Adipocyte (in vitro differentiated cells): ENCODE results near the gene RGL1.

Experiments used
- DNase-seq: peaks from one replicate; pipeline ENCODE4 v3.0.0-alpha.2; 2015; ENCODE audit warnings: low read depth
- H3K27me3 ChIP-seq: replicated peaks from 2 replicates; pipeline ENCODE4 v1.7.0; 2013; ENCODE audit warnings: mild to moderate bottlenecking, low read length, moderate library complexity; ENCODE audit not compliant: control insufficient read depth, insufficient read depth
- H3K36me3 ChIP-seq: 2 replicates; pipeline ENCODE4 v1.7.0; 2013; ENCODE audit warnings: low read length, mild to moderate bottlenecking, moderate library complexity; ENCODE audit not compliant: control insufficient read depth, insufficient read depth, severe bottlenecking
- H3K4me1 ChIP-seq: 2 replicates; pipeline ENCODE4 v1.7.0; 2013; ENCODE audit warnings: mild to moderate bottlenecking, low read length, moderate library complexity; ENCODE audit not compliant: control insufficient read depth, insufficient read depth
- H3K4me3 ChIP-seq: 2 replicates; pipeline ENCODE4 v1.7.0; 2013; ENCODE audit warnings: mild to moderate bottlenecking, low read length, moderate library complexity
- H3K9ac ChIP-seq: 2 replicates; pipeline ENCODE4 v1.7.0; 2013; ENCODE audit warnings: mild to moderate bottlenecking, low read length, moderate library complexity
- H3K9me3 ChIP-seq: 2 replicates; pipeline ENCODE4 v1.7.0; 2013; ENCODE audit warnings: mild to moderate bottlenecking, low read length, moderate library complexity; ENCODE audit not compliant: control insufficient read depth

RGL1 gene

GRCh38 chr1:183827801-183828200 lies 22.9 kb downstream of the RGL1 start:
- Histone ChIP-seq H3K4me1 (peaks cover 18% of the 10 kb centered on the region), H3K27me3 (no peaks in the 10 kb centered on the region), H3K4me3 (no peak overlapping the region), H3K9ac (no peak overlapping the region), H3K36me3 (no peaks in the 10 kb centered on the region), H3K9me3 (no peaks in the 10 kb centered on the region)
- DNase-seq = no peak

- Histone ChIP-seq H3K36me3 (no peaks in the 10 kb centered on the region), H3K9me3 (no peaks in the 10 kb centered on the region), H3K27me3 (no peaks in the 10 kb centered on the region), H3K4me1 (peaks cover 20% of the 10 kb centered on the region), H3K4me3 (no peak overlapping the region), H3K9ac (no peak overlapping the region)
- no peak for DNase-seq
These were observed 25.5 kb downstream of the RGL1 start for GRCh38 chr1:183830389-183830788.

DNA sequence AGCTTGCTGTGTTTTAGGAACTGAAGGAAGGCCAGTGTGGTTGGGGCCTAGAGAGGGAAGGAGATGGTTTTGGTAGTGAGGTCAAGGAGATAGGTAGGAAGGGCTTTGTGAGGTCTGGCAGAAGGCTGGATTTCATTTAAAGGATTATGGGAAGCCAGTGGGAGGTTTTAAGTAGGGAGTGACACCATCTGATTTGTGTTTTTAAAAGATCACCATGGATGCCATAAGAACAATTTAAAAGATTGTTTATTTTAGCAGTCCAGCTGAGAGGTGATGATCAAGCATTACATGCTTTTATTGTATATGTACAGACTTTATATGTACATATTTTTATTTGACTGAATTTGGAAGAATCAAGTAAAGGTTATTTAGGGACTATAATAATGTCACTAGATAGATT lies 26.4 kb downstream of the RGL1 start:
- Histone ChIP-seq H3K27me3 (no peaks in the 10 kb centered on the region), H3K9ac (no peak overlapping the region), H3K4me3 (no peak overlapping the region), H3K9me3 (no peaks in the 10 kb centered on the region), H3K4me1 (peaks cover 20% of the 10 kb centered on the region), H3K36me3 (no peaks in the 10 kb centered on the region)
- no peak for DNase-seq

DNA sequence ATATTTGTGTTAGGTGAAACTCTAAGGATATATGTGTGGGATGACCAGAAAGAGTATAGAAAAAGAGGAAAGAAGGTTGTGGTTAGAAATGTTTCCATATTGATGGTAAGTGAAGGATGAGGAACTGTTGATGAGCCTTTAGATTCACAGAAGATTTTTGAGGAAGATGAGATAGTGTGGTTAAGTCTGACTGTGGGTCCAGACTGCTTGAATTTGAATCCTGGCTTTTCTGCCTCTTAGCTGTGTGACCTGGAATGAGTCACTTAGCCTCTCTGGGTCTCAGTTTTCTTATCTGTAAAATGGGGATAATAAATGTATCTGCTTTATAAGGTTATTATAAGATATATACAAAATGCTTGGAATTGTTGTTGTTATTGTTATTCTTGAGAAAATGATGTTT lies 27.5 kb downstream of the RGL1 start:
- Histone ChIP-seq H3K4me3 (no peak overlapping the region), H3K4me1 (peaks cover 22% of the 10 kb centered on the region), H3K9me3 (no peaks in the 10 kb centered on the region), H3K27me3 (no peaks in the 10 kb centered on the region), H3K36me3 (no peaks in the 10 kb centered on the region), H3K9ac (no peak overlapping the region)
- no peak for DNase-seq

DNA sequence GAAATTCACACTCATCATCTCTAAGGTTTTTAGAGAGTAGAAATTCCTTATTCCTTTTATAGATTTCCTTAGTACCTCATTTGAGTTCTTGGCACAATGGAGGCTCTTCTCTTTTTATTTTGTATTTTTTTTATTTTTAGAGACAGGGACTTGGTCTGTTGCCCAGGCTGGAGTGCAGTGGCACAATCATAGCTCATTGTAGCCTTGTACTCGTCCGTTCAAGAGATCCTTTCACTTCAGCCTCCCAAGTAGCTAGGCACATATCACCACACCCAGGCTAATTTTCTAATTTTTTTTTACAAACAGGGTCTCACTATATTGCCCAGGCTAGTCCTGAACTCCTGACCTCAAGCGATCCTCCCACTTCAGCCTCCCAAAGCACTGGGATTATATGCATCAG lies 29.6 kb downstream of the RGL1 start:
- Histone ChIP-seq H3K9me3 (no peaks in the 10 kb centered on the region), H3K9ac (no peak overlapping the region), H3K4me3 (peak overlapping the region; percentile 12), H3K27me3 (no peaks in the 10 kb centered on the region), H3K36me3 (peaks cover 7% of the 10 kb centered on the region), H3K4me1 (peaks cover 13% of the 10 kb centered on the region)
- DNase-seq = no peak

DNA sequence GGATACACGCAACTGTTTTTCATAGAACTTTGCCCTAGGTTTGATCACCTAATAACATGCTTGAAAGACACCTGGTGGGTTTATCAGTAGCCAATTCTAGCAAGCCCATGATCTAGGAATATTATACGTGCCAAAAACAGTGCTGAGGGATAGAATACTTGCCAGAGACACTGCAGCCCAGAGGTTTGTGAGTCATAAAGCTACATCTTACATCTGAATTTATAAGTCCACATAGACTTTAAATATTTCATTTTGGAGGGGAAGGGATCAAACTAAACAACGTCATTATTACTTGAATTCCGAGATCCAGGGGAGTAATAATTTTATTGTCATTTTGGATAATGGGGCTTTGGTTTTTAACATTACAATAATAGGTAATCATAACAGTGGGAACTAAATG lies 31.7 kb downstream of the RGL1 start:
- H3K9ac ChIP-seq = no peak overlapping the region
- H3K4me1 ChIP-seq = peaks cover 17% of the 10 kb centered on the region
- H3K4me3 ChIP-seq = no peak overlapping the region
- no peaks in the 10 kb centered on the region for H3K9me3 ChIP-seq
- no peak for DNase-seq
- peaks cover 7% of the 10 kb centered on the region for H3K36me3 ChIP-seq
- no peaks in the 10 kb centered on the region for H3K27me3 ChIP-seq

DNA sequence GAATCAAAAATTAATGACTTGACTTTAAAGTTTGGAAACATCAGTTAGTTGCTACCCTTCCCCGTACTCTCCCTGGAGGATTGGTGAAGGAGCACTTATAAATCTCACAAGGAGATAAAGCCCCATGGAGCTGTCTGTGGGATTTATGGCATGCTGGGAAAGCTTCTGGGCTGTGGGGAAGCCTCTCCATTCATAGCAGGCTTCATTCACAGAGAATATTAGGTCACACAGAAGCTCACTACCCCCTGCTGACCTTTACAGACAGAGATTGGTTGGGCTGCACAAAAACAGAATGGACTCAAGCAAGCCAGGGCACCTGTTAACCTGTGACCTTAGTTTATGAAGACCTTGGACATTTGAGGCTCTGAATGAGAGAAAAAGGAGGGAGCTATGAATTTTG lies 32.1 kb downstream of the RGL1 start:
- Histone ChIP-seq H3K4me1 (peaks cover 22% of the 10 kb centered on the region), H3K27me3 (no peaks in the 10 kb centered on the region)
- DNase-seq = no peak

DNA sequence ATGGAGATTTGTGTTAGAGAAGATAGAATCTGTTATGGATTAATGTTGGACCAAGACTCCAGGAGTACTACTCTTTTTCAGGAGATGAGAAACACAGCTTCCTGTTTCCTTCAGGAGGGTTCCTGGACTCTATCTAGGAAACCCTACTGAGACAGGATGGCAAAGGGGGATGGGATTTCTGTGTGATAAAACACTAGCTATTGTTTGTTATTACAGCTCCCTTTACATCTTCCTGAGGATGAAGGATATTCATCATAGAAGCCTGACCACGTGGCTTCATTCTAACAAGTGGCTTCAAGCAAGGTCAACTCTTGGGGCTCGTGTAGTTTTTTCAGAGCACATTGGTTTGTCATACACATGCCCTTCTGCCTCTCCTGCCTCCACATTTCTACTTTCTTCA lies 33.3 kb downstream of the RGL1 start:
- no peak overlapping the region for H3K9ac ChIP-seq
- H3K4me1 ChIP-seq = peaks cover 34% of the 10 kb centered on the region
- no peaks in the 10 kb centered on the region for H3K9me3 ChIP-seq
- H3K27me3 ChIP-seq = no peaks in the 10 kb centered on the region
- no peak overlapping the region for H3K4me3 ChIP-seq
- DNase-seq = no peak
- peaks cover 7% of the 10 kb centered on the region for H3K36me3 ChIP-seq

More for the DNA sequence above, 32.1 kb downstream of the RGL1 start:
- H3K36me3 ChIP-seq = peaks cover 7% of the 10 kb centered on the region
- H3K9me3 ChIP-seq = no peaks in the 10 kb centered on the region
- no peak overlapping the region for H3K4me3 ChIP-seq
- no peak overlapping the region for H3K9ac ChIP-seq

DNA sequence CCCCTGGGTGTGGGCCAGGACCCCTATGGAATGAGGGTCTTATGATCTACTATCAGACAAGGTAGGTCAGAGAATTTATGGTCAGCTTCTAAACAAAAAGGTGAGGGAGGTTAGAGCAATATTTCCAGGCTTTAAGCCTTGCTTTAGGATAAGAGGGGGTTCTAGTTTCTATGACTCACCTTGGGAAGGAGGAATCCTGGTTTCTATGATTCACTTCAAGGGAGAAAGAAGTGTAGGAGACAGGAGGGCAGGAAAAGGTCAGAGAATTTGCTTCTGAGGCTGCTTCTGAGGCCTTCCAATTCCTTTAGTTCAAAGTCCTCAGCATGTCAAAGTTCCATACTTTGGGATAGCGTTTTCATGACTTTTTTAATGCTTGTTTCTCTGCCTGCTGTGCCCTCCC lies 35.2 kb downstream of the RGL1 start:
- peak; percentile 22 for DNase-seq
- Histone ChIP-seq H3K36me3 (peaks cover 7% of the 10 kb centered on the region), H3K9me3 (no peaks in the 10 kb centered on the region), H3K4me3 (no peak overlapping the region), H3K9ac (no peak overlapping the region), H3K4me1 (peaks cover 41% of the 10 kb centered on the region), H3K27me3 (no peaks in the 10 kb centered on the region)

DNA sequence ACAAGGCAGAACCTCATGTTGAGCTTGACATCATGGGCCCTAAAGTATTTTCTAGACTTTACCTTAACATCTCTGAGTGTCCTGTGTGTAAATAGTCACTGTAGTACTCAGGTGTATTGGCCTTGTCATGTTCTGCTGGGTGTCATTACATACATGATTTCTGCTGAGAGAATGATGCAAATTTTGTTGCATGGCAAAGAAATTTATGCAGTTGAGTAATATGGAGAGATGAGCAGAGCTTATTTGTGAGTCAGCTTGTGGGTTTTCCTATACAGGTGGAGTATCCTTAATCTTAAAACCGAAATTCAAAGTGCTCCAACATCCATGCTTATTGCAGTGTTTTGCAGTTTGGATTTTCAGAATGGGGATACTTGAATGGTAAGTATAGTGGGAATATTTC lies 36.6 kb downstream of the RGL1 start:
- no peaks in the 10 kb centered on the region for H3K27me3 ChIP-seq
- H3K9ac ChIP-seq = no peak overlapping the region
- peaks cover 7% of the 10 kb centered on the region for H3K36me3 ChIP-seq
- no peak overlapping the region for H3K4me3 ChIP-seq
- no peaks in the 10 kb centered on the region for H3K9me3 ChIP-seq
- peaks cover 46% of the 10 kb centered on the region for H3K4me1 ChIP-seq
- peak; percentile 50 for DNase-seq

- H3K4me1 ChIP-seq = peaks cover 39% of the 10 kb centered on the region
- H3K4me3 ChIP-seq = peak overlapping the region; percentile 69
- peak; percentile 98 for DNase-seq
- no peaks in the 10 kb centered on the region for H3K9me3 ChIP-seq
- peaks cover 7% of the 10 kb centered on the region for H3K36me3 ChIP-seq
- peak overlapping the region; percentile 73 for H3K9ac ChIP-seq
- no peaks in the 10 kb centered on the region for H3K27me3 ChIP-seq
These were observed 37.3 kb downstream of the RGL1 start for GRCh38 chr1:183841950-183842794.

DNA sequence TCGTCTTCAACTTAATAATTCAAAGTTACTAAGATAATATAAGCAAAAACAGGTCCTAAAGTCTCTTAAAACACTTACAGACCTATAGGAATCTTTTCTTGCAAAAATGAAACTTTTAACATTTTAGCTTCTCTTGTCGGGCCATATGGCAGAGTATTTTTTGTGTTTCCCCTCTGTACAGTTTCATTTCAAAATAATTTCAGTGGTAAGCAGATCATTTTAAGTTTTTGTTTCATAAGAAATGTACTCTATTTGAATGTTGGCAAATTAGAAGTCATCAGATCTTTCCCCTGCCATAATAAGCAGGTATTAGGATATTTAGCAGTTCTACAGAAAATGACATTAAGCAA lies 37.9 kb downstream of the RGL1 start:
- peak overlapping the region; percentile 69 for H3K4me3 ChIP-seq
- H3K36me3 ChIP-seq = peaks cover 10% of the 10 kb centered on the region
- no peak for DNase-seq
- peak overlapping the region; percentile 73 for H3K9ac ChIP-seq
- no peaks in the 10 kb centered on the region for H3K9me3 ChIP-seq
- peaks cover 38% of the 10 kb centered on the region for H3K4me1 ChIP-seq
- no peaks in the 10 kb centered on the region for H3K27me3 ChIP-seq
